CD4-positive, alpha-beta T cell treated with Interleukin-4 for 1 hour (primary cell): ENCODE data around the gene FHL2.

Source experiments
- DNase-seq, 2 donors: peaks; one replicate each; pipeline ENCODE4 v3.0.0-alpha.2; 2020 to 2022

Gene FHL2

GRCh38 chr2:105396254-105397024 lies 2.4 kb downstream of the FHL2 start:
- DNase-seq = no peak

DNA sequence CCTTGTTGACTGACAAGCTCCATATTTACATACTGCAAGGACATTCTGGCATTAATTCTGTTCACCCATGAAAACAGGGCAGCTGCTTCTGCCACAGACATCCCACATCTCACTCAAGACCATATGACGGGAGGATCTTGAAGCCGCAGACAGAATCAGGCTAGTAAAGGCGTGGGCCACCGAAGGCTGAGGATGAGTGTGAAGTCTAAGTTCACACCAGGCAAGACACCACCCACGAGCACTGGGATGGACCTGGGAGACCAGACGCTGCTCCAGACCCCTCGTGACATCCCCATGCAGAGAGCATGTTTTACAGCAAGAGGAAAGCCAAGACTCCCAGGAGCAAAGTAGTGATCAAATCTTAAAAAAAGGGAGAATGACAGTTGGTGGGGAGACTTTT lies 3.2 kb downstream of the FHL2 start:
- no peak for DNase-seq

DNA sequence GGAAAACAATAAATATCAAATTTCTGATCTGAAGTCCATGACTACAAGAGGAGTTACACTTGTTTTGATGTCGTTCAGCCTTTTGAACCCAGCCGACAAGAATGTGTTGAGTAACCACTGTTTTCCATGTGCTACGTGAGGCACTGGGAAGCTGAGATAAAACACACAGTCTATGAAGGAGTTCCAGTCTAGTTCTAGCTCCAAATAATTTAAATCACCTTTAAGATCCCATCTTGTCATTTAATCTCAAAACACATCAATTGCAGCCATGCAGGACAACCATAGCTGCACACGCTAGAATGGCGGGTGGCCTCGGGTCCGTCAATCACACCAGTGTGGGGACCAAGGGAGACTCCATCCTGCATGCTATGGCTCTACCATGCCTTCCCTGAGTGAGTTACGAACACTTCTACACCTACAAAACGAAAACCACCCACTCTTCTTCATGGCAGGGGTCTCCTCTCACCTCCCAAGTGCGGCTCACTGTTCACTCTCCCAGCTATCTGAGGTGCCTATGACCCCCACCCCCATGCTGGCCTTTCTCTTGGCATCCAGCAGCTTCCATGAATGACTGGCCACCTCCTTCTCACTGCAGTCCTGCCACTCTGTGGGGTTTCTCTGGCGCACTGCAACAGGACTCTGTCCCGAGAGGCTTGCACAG lies 3.8 kb downstream of the FHL2 start:
- DNase-seq = no peak

DNA sequence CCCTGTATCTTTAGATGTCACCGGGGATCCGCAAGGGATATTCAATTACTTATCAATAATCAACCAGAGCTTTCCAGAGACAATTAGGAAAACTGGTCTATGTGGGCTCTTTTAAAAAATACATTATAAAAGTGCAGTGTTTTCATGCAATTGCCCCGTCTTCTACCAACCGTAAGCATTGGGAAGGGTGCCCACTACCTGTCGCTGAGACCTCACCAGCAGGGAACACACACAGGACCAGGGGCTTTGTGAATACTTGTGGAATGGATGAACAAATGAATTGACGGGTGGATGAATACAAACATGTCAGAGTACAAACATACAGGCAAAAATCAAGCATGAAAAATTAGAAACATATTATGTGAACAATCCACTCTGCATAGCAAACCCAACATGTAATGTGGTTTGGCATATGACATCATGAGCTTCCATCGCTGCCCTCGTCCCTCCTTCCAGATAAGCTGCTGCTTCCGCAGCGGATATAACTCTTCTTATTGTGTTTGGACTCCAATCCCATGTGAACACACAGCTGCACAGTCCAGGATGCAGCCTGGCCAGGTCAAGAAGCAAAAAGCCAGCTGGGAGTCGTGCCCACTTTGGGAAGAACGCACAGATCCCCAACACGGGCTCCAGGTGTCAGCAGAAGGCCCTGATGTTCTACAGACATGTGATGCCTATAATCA lies 5.3 kb downstream of the FHL2 start:
- DNase-seq = no peak

GRCh38 chr2:105391763-105392662 lies 6.8 kb downstream of the FHL2 start:
- DNase-seq = no peak

DNA sequence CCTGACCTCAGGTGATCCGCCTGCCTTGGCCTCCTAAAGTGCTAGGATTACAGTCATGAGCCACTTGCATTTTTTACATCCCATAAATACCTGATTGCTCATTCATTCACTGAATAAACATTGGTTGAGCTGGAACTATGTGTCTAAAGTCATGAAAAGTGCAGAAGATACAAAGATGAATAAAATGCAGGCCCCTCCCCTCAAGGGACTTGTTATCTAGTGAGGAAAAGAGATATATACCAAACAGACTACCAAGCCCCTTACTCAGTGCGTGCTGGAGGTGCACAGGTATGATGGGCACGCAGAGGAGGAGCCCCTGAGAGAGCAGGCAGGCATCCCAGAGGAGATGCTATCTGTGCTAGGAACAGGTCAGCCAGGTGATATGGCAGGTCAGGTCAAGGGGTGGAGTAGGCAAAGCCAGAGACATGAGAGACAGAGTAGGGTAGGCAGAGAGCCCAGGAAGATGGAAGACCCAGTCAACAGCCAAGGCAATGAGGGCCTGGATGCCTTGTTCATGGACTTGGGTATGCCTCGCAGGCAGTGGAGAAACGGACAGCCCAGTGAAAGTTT lies 7.7 kb downstream of the FHL2 start:
- no peak for DNase-seq

- no peak for DNase-seq
These were observed 8.4 kb downstream of the FHL2 start for GRCh38 chr2:105390454-105390853.

- DNase-seq = no peak
These were observed 9.9 kb downstream of the FHL2 start for GRCh38 chr2:105388971-105389381.

- no peak for DNase-seq
These were observed 11.6 kb downstream of the FHL2 start for GRCh38 chr2:105387225-105387624.

GRCh38 chr2:105385731-105386540 lies 12.9 kb downstream of the FHL2 start:
- no peak for DNase-seq

DNA sequence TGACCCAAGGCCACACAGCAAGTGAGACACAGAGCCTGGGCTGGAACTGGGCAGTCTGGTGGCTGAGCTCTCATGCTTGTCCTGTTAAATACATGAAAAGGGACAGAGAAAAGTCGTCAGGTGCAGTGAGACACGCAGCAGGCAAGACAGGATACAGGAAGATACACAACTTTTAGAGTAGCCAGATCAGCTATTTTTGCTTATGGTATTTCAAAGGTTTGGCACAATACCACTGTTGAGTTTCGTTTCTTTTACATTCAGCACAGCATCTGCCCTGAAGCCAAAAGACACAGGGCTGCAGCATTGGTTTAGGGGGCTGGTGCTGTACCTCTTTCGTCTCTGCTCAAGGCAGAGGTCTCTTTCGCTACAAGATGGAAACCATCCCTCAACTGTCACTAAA lies 14.0 kb downstream of the FHL2 start:
- no peak for DNase-seq

DNA sequence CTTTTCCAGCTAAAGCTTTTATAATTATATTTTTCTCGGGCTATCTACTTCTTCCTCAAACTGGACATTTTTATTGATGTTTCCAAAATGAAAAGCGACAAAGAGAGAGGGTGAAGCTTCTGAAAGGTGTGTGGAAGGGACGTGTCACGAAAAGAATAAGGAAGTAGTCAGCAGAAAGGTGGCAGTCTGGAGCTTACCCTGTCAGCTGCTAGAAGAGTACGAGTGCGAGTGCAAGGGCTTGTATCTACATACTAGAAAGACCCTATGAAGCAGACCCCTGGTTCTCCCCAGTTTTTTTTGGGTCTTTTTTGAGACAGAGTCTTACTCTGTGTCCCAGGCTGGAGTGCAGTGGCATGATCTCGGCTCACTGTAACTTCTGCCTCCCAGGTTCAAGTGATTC lies 14.6 kb downstream of the FHL2 start:
- no peak for DNase-seq

GRCh38 chr2:105383432-105384166 lies 15.3 kb downstream of the FHL2 start:
- no peak for DNase-seq

- no peak for DNase-seq
These were observed 16.7 kb downstream of the FHL2 start for GRCh38 chr2:105382177-105382576.

GRCh38 chr2:105381101-105381668 lies 17.7 kb downstream of the FHL2 start:
- DNase-seq = no peak

DNA sequence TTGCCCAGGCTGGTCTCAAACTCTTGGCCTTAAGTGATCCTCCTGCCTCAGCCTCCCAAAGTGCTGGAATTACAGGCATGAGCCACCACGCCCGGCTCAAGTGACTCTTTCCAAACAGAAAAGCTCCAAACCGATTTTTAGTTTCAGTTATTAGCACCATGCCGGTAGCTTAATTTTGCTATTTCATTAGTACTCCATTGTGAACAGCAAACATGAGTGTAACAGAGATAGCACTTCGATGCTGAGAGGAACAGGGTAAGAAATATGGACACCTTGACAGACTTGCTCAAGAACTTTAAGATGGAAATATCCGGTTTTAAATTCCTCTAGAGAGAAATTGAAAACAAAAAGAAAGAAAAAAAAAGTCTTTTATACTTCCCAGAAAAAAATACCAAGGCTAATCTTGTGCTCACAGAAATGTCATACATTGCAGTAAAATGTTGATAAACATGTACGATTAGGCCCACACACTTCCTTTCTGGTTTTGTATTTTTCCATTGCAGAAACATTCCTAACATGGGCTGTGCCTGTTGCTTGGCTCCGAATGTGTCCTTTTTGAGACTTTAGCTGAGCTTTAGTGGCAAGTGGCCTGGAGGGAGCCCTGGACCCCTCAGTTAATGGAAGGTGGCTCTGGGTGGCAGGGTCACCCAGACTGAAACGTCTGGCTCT lies 18.3 kb downstream of the FHL2 start:
- no peak for DNase-seq

- no peak for DNase-seq
These were observed 19.1 kb downstream of the FHL2 start for GRCh38 chr2:105379741-105380186.

GRCh38 chr2:105378921-105379383 lies 19.9 kb downstream of the FHL2 start:
- no peak for DNase-seq

- no peak for DNase-seq
These were observed 20.5 kb downstream of the FHL2 start for GRCh38 chr2:105378276-105378840.
